ENCODE data around the gene TRIOBP. TPM values are rescaled to one million over a fixed set of nuclear protein-coding genes. Genes with fewer than 3 reads are reported as not detected.
A peak's percentile ranks its signal among the peaks of the same experiment; 100 is the strongest.

Gene TRIOBP
- polyA plus RNA-seq, 1 experiment, result 73.9 TPM

DNA sequence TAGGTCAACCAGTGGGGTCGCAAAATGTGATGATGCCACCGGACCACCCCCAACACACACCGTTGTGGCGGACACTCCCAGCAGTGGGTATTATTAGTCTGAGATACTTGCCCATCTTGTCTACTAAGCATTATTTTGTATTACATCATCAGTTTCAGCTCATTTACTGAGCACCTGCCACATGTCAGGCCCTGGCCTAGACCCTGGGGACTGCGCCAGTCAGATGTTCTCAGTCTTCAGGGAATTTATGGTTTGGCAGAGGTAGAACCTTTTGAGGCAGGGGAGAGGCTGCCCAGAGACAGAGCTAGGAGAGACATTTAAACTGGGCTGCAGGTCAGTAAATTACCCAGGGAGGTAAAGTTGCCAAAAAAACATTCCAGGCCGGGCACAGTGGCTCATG, 67.8 kb downstream of the TRIOBP start:
- no peak for DNase-seq (ENCODE audit: low read depth)
- Histone ChIP-seq H3K36me3 (ENCODE audit: control insufficient read depth, insufficient read depth, low read length) (peaks cover 39% of the 10 kb centered on the region), H3K4me3 (ENCODE audit: low read depth, low read length) (no peak overlapping the region), H3K27me3 (ENCODE audit: control insufficient read depth, insufficient read depth, low read length) (no peaks in the 10 kb centered on the region)
- ChIA-PET CTCF (interaction anchor here (1.1 to 1.5 kb wide), 2 partner anchors 18 to 27 kb away, joined by 3 to 4 read pairs; no protein-coding TSS in a partner anchor), POLR2A (interaction anchor here (0.6 kb wide), 2 partner anchors 10 to 24 kb away, joined by 7 to 11 read pairs; no protein-coding TSS in a partner anchor)
- TF ChIP-seq, protein P1, sequence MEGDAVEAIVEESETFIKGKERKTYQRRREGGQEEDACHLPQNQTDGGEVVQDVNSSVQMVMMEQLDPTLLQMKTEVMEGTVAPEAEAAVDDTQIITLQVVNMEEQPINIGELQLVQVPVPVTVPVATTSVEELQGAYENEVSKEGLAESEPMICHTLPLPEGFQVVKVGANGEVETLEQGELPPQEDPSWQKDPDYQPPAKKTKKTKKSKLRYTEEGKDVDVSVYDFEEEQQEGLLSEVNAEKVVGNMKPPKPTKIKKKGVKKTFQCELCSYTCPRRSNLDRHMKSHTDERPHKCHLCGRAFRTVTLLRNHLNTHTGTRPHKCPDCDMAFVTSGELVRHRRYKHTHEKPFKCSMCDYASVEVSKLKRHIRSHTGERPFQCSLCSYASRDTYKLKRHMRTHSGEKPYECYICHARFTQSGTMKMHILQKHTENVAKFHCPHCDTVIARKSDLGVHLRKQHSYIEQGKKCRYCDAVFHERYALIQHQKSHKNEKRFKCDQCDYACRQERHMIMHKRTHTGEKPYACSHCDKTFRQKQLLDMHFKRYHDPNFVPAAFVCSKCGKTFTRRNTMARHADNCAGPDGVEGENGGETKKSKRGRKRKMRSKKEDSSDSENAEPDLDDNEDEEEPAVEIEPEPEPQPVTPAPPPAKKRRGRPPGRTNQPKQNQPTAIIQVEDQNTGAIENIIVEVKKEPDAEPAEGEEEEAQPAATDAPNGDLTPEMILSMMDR (IDR thresholded peaks at IDR 0.05; ENCODE audit: insufficient read depth, low read depth, low read length), result no peak

DNA sequence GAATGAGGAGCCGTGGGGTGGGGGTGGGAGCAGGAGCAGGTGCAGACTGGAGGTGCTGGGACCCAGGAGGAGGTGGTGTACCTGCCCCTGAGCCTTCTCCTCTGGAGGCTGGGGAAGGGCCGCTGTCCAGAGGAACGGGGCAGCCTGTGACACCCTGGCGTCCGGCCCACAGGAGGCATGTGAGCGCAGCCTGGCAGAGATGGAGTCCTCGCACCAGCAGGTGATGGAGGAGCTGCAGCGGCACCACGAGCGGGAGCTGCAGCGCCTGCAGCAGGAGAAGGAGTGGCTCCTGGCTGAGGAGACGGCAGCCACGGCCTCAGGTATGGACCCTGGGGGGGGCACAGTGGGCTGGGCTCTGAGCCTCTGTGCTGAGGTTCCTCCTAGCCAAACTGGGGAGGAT, 68.7 kb downstream of the TRIOBP start:
- TF ChIP-seq, protein P1 (IDR thresholded peaks at IDR 0.05; ENCODE audit: insufficient read depth, low read depth, low read length), result no peak
- POLR2A ChIA-PET, result no interaction called here
- H3K27me3 ChIP-seq (ENCODE audit: control insufficient read depth, insufficient read depth, low read length), result no peaks in the 10 kb centered on the region
- H3K4me3 ChIP-seq (ENCODE audit: low read depth, low read length), result no peak overlapping the region
- no peak for DNase-seq (ENCODE audit: low read depth)
- CTCF ChIA-PET, result interaction anchor here (1.4 kb wide), 1 partner anchor 26 kb away, joined by 3 read pairs; no protein-coding TSS in a partner anchor
- H3K36me3 ChIP-seq (ENCODE audit: control insufficient read depth, insufficient read depth, low read length), result peaks cover 39% of the 10 kb centered on the region

DNA sequence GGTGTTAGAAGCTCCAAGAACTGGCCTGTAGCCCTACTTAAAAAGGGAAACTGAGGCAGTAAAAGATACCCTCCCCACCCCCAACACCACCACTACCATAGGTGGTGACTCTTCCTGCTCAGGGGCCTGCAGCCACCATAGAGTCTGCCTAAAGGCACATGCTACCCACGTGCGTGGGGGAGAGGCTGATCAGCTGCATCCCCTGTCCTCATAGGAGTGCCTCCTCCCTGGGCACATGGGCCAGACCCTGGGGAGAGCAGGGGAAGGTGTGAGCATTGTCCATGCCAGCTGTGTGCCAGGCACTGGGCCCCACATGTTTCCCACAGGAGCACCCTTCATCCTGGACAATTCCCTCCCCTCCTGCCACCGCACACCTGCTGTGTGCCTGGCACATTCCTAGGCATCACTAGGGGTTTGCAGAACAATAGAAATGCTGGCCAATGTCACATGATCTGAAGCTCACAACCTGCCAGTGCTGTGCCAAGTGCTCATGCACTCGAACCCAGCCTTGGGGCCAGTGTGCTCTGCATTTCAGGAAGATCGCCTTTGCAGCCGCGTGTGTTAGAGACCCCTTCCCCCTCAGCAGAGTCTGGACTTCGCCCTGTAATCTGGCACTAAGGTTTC, 69.2 kb downstream of the TRIOBP start:
- no peak overlapping the region for H3K4me3 ChIP-seq (ENCODE audit: low read depth, low read length)
- no peaks in the 10 kb centered on the region for H3K27me3 ChIP-seq (ENCODE audit: control insufficient read depth, insufficient read depth, low read length)
- CTCF ChIA-PET, result interaction anchor here (1.4 kb wide), 1 partner anchor 26 kb away, joined by 3 read pairs; no protein-coding TSS in a partner anchor
- POLR2A ChIA-PET, result no interaction called here
- DNase-seq (ENCODE audit: low read depth), result no peak
- peaks cover 40% of the 10 kb centered on the region for H3K36me3 ChIP-seq (ENCODE audit: control insufficient read depth, insufficient read depth, low read length)
- TF ChIP-seq, protein P1 (IDR thresholded peaks at IDR 0.05; ENCODE audit: insufficient read depth, low read depth, low read length), result no peak

DNA sequence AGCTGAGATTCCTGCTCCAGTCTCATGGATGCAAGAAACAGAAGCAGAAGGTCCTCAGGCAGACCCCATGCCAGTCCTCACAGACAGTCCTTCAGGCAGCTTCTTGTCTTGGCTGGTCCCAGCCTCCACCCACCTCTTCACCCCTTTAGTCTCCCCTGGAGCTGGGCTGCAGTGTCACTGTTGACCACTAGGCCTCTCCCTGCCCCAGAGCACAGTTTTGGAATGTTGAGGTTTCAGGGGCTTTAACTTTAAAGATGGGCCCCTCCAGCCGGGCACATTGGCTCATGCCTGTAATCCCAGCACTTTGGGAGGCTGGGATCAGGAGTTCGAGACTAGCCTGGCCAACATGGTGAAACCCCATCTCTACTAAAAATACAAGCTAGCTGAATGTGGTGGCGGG, 71.4 kb downstream of the TRIOBP start:
- Histone ChIP-seq H3K4me3 (ENCODE audit: low read depth, low read length) (no peak overlapping the region), H3K27me3 (ENCODE audit: control insufficient read depth, insufficient read depth, low read length) (no peaks in the 10 kb centered on the region), H3K36me3 (ENCODE audit: control insufficient read depth, insufficient read depth, low read length) (peaks cover 48% of the 10 kb centered on the region)
- ChIA-PET POLR2A (no interaction called here), CTCF (interaction anchor here (1.0 to 1.6 kb wide), 4 partner anchors 9 to 16 kb away, joined by 3 to 5 read pairs (median 4); no protein-coding TSS in a partner anchor)
- DNase-seq (ENCODE audit: low read depth), result no peak
- TF ChIP-seq, protein P1 (IDR thresholded peaks at IDR 0.05; ENCODE audit: insufficient read depth, low read depth, low read length), result peak; percentile 22; the same call in 1 of the 2 replicates

DNA sequence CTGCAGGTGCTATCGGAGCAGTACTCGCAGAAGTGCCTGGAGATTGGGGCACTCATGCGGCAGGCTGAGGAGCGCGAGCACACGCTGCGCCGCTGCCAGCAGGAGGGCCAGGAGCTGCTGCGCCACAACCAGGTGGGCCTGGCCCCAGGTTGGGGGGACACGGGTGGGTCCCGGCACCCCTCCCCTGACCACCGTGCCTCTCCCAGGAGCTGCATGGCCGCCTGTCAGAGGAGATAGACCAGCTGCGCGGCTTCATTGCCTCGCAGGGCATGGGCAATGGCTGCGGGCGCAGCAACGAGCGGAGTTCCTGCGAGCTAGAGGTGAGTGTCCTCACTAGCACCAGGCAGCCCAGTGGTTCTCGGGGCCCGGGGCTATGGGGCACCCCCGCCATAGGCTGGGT, 72.2 kb downstream of the TRIOBP start:
- DNase-seq (ENCODE audit: low read depth), result no peak
- CTCF ChIA-PET, result interaction anchor here (0.7 to 1.2 kb wide), 3 partner anchors 12 to 17 kb away, joined by 3 to 4 read pairs (median 3); no protein-coding TSS in a partner anchor
- POLR2A ChIA-PET, result no interaction called here

More for the DNA sequence above, 72.2 kb downstream of the TRIOBP start:
- peaks cover 48% of the 10 kb centered on the region for H3K36me3 ChIP-seq (ENCODE audit: control insufficient read depth, insufficient read depth, low read length)
- no peak overlapping the region for H3K4me3 ChIP-seq (ENCODE audit: low read depth, low read length)
- TF ChIP-seq, protein P1 (IDR thresholded peaks at IDR 0.05; ENCODE audit: insufficient read depth, low read depth, low read length), result no peak
- no peaks in the 10 kb centered on the region for H3K27me3 ChIP-seq (ENCODE audit: control insufficient read depth, insufficient read depth, low read length)

Data from BJ (cell line).